Spinal cord (tissue), 10 donors: ENCODE data around the gene DNAH7. TPM values are rescaled to one million over a fixed set of nuclear protein-coding genes. Genes with fewer than 3 reads are reported as not detected.
A peak's percentile ranks its signal among the peaks of the same experiment; 100 is the strongest.
"Not testable (repeated sequence)": the region's sequence is repeated elsewhere in the genome, so short reads cannot be mapped to it uniquely, and the experiment has no call there.

Experiments
- DNase-seq, 6 donors: peaks; one replicate each; pipeline versions ENCODE4 v3.0.0 to v3.0.0-alpha.2; 2013 to 2015; ENCODE audit warnings: low spot score in 6 of 6, low read depth in 4 of 6
- H3K27ac ChIP-seq: one replicate; pipeline ENCODE4 v1.5.1; 2013; ENCODE audit warnings: low read depth, low read length, control low read depth
- H3K27me3 ChIP-seq: one replicate; pipeline ENCODE4 v1.6.1; 2013; ENCODE audit warnings: low read length; ENCODE audit not compliant: control insufficient read depth, insufficient read depth
- H3K36me3 ChIP-seq: one replicate; pipeline ENCODE4 v1.6.1; 2013; ENCODE audit warnings: low read length; ENCODE audit not compliant: control insufficient read depth, insufficient read depth
- H3K4me1 ChIP-seq: one replicate; pipeline ENCODE4 v1.6.1; 2013; ENCODE audit warnings: low read length; ENCODE audit not compliant: control insufficient read depth, insufficient read depth
- H3K4me3 ChIP-seq: one replicate; pipeline ENCODE4 v1.5.1; 2013; ENCODE audit warnings: low read depth, low read length, control low read depth
- H3K9me3 ChIP-seq: one replicate; pipeline ENCODE4 v1.6.1; 2013; ENCODE audit warnings: low read length; ENCODE audit not compliant: control insufficient read depth, insufficient read depth
- WGBS: methylation state at CpG from one replicate; pipeline ENCODE4 v1.1.5; 2013; ENCODE audit warnings: missing lambda C conversion rate; ENCODE audit not compliant: insufficient coverage; 5-methylcytosine and 5-hydroxymethylcytosine counted together
- polyA plus RNA-seq, 2 donors: library from polyadenylated mRNA; unstranded; fragments of 120-200 nt; gene quantifications; one replicate each; pipeline ENCODE4 v1.2.1, GENCODE V29; 2013; ENCODE audit not compliant: insufficient read length in 2 of 2
- total RNA-seq, 2 donors: library from RNA; depleted of rRNA in 1 of 2; stranded (reverse); fragments of 120-200 nt in 1 of 2; fragments of >200 nt in 1 of 2; gene quantifications; one replicate each; pipeline versions ENCODE4 v1.2.3 to v1.2.4, GENCODE V29; 2013 to 2014
- donor health status: healthy.

The DNAH7 gene
- total and polyA plus RNA-seq, 4 donors: 11.6 to 16.3 (median 15.2) TPM

DNA sequence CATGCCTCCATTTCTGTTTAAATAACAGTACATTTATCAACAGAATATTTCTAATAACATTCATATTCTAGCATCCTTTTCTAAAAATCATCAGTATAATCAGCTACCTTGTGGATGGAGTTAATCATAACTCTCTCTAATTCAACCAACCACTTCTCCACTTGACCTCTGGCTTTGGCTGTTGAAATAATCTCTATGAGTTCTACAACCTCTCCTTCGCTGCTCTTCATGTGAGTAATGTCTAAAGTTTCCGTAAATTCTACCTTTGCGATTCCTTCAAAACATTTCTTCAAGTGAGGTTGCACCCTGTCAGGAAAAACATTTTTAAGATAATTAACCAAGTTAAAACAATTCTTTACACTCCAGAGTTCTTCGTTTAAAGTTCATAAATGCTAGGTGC lies 134.2 kb downstream of the DNAH7 start:
- H3K9me3 ChIP-seq: no peaks in the 10 kb centered on the region
- H3K27ac ChIP-seq: no peak overlapping the region
- no peak for DNase-seq
- H3K36me3 ChIP-seq: no peaks in the 10 kb centered on the region
- WGBS: no CpG with 5 or more reads among the region's 4 CpGs
- no peaks in the 10 kb centered on the region for H3K27me3 ChIP-seq
- no peaks in the 10 kb centered on the region for H3K4me1 ChIP-seq
- H3K4me3 ChIP-seq: no peak overlapping the region

DNA sequence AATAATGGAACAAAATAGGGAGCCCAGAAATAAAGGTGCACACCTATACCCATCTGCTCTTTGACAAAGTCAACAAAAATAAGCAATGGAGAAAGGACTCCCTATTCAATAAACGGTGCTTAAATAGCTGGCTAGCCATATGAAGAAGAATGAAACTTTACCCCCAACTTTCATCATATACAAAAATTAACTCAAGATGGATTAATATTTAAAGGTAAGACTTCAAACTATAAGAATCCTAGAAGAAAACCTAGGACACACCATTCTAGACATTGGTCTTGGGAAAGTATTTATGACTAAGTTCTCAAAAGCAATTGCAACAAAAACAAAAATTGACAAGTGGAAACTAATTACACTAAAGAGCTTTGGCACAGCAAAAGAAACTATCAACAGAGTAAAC lies 139.1 kb downstream of the DNAH7 start:
- WGBS: no CpG with 5 or more reads among the region's 1 CpG
- Histone ChIP-seq H3K4me1 (no peaks in the 10 kb centered on the region), H3K4me3 (no peak overlapping the region), H3K36me3 (no peaks in the 10 kb centered on the region), H3K27me3 (no peaks in the 10 kb centered on the region), H3K27ac (no peak overlapping the region), H3K9me3 (no peaks in the 10 kb centered on the region)
- DNase-seq: no peak

DNA sequence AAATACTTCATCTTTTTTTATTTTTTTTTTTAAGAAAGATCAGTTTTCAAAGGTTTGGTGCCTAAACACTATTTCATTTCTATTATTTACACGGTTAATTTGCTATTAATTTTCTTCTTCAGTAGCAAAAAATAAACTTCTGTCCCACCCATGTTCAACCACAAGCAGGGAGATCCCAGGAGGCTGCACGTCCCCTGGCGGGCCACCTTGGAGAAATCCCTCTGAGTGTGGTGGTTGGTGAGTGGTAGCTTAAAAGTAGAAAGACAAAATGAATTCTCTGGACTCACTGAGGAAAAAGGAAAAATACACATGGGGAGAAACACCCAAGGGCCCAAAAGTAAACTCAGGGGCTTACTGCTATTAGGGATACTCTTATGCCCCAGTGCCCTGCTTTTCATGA lies 143.5 kb downstream of the DNAH7 start:
- no peak overlapping the region for H3K4me3 ChIP-seq
- no peaks in the 10 kb centered on the region for H3K36me3 ChIP-seq
- no CpG with 5 or more reads among the region's 3 CpGs for WGBS
- DNase-seq: no peak
- no peak overlapping the region for H3K27ac ChIP-seq
- no peaks in the 10 kb centered on the region for H3K27me3 ChIP-seq
- no peaks in the 10 kb centered on the region for H3K4me1 ChIP-seq
- no peaks in the 10 kb centered on the region for H3K9me3 ChIP-seq

DNA sequence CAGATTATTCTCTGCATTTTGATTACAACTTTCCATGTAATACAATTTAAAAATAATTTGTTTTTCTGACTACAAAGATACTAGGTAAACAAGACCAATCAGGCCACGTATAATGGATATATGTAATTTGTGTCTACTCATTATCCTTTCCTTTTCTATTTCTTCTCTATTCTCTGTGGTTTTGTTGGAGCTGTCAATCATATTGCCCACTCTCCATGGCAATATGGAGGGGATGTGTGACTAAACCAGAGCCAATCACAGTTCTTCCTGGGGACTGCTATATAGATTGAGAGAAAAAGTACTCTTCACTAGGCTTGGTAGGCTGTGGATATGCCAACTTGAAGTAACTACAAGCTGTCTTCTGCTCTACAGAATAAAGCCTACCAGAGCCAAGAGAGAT lies 144.7 kb downstream of the DNAH7 start:
- Histone ChIP-seq H3K36me3 (no peaks in the 10 kb centered on the region), H3K27ac (no peak overlapping the region), H3K4me1 (no peaks in the 10 kb centered on the region), H3K4me3 (no peak overlapping the region), H3K27me3 (no peaks in the 10 kb centered on the region), H3K9me3 (no peaks in the 10 kb centered on the region)
- no CpG with 5 or more reads among the region's 1 CpG for WGBS
- no peak for DNase-seq

DNA sequence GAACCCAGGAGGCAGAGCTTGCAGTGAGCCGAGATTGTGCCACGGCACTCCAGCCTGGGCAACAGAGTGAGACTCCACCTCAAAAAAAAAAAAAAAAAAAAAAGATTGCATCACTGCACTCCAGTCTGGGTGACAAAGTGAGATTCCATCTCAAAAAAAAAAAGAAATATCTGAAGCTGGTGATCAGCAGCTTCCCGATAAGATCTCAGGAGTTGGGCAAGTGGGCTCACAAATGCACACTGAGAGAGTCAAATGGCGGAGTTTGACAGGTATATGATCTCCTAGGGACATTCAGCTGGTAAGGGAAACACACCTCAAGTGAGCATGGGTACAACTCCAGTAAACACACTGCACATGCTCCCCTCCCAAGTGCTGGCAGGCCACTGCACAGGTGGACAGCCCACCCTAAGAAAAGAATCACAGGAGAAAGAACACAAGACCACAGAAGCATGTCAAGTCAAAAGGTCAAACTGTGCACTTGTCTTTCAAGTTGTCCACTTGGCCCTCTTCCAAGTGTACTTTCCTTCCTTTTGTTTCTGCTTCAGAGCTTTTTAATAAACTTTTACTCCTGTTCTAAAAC lies 151.5 kb downstream of the DNAH7 start:
- not testable (repeated sequence) for H3K27ac ChIP-seq, H3K36me3 ChIP-seq, H3K4me3 ChIP-seq, H3K9me3 ChIP-seq, DNase-seq, H3K27me3 ChIP-seq, H3K4me1 ChIP-seq
- 100% methylated on average over 2 of the region's 4 CpGs for WGBS

DNA sequence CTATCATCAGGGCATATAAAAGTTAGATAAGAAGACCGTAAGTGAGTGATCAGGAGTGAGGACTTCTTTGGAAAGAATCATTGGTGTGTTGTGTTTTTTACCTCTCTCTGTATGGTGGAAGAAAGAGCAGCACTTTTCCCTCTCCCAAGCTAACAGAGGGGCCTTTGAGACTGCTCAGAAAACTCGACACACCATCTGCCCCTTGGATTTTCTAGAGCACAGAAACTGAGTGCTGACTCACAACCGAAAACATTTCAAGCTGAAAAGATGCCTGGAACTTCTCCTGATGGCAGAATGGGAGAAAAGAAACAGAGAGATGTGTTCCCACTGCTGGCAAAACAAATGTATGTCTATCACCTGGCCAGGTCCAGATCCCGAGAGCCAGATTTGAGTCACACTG lies 156.6 kb downstream of the DNAH7 start:
- H3K27me3 ChIP-seq: no peaks in the 10 kb centered on the region
- no peaks in the 10 kb centered on the region for H3K4me1 ChIP-seq
- peaks cover 1% of the 10 kb centered on the region for H3K9me3 ChIP-seq
- H3K27ac ChIP-seq: no peak overlapping the region
- no peaks in the 10 kb centered on the region for H3K36me3 ChIP-seq
- H3K4me3 ChIP-seq: no peak overlapping the region
- peak in 1 of 6 donors; percentile 20 for DNase-seq
- WGBS: 92% methylated on average over 2 of the region's 4 CpGs

DNA sequence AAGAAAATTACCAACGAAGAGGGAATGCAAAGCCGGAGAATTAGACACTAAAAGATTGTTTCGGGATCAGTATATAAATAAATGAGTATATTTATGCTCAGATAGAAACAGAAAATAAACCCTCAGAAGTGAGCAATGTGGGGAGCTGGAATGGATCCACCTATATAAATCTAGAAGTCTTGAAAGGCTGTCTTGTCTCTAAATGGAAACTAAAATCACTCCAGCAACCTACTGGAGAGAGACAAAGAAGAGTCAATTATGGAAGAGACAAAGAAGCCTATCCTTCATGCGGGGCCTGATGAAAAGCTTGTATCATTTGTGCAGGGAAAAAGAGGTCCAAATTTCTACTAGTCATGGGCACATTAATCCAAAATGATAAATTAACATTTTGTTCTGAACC lies 158.1 kb downstream of the DNAH7 start:
- DNase-seq: peak in 4 of 6 donors; percentile 2 to 56 (median 13)
- H3K9me3 ChIP-seq: peaks cover 1% of the 10 kb centered on the region
- 20% methylated on average over 1 of the region's 4 CpGs for WGBS
- no peaks in the 10 kb centered on the region for H3K36me3 ChIP-seq
- no peaks in the 10 kb centered on the region for H3K27me3 ChIP-seq
- H3K4me3 ChIP-seq: no peak overlapping the region
- no peaks in the 10 kb centered on the region for H3K4me1 ChIP-seq
- no peak overlapping the region for H3K27ac ChIP-seq

DNA sequence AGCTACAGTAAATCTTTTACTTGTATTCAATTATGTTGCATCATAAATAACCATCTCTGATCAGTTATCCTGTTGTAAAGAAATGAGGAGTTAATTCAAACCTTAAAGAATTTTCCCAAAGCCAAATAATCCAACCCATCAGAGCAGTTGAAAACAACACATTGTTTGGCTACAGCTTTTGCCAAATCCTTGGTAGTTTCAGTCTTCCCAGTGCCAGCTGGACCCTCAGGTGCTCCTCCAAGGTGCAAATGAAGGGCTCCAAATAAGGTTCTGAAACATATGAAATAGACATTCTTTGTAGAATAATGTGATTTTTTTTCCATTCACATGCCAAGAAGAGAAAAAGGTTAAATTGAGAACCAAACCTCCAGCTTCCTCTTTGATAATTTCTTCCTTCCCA lies 158.7 kb downstream of the DNAH7 start:
- H3K27me3 ChIP-seq: no peaks in the 10 kb centered on the region

DNA sequence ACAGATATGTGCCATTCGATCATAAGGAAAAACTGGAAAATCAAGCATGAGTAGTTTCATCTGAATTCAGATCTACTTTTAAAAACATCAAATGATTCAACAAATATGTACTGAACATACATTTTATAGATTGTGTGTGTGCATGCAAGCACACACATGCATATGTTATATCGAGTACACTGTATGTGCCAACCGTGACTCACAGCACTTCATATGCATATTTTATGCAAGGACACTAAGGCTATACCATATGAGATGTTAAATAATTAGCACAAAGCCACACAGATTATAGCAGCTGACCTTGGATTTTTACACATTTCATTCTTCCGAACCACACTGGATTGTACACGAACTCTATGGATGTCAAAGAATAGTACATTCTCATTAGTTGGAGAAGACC lies 161.2 kb downstream of the DNAH7 start:
- Histone ChIP-seq H3K9me3 (peaks cover 1% of the 10 kb centered on the region), H3K36me3 (no peaks in the 10 kb centered on the region)
- no peak for DNase-seq

More for the DNA sequence above, 158.7 kb downstream of the DNAH7 start:
- no peak overlapping the region for H3K27ac ChIP-seq
- H3K36me3 ChIP-seq: no peaks in the 10 kb centered on the region
- H3K4me3 ChIP-seq: no peak overlapping the region
- H3K4me1 ChIP-seq: no peaks in the 10 kb centered on the region
- peak in 1 of 6 donors; percentile 53 for DNase-seq
- peaks cover 1% of the 10 kb centered on the region for H3K9me3 ChIP-seq

DNA sequence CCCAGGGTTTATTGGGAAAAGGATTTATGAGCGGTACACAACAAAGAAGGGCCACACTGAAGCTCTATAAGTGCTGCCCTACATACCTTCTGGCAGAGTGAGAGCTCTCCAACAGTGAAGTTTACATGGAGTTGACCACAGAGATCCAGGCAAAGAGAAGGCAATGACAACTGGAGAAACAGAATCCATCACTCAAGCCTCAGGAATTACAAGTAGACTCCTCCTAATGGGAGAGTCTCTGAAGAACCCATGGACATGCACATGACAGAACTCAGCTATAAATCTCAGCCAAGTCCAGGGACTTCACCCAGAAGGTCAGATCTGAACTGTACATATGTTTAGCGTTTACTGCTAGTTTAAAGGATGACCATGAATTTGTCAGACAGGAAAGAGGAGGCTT lies 164.7 kb downstream of the DNAH7 start:
- no peaks in the 10 kb centered on the region for H3K36me3 ChIP-seq
- no peaks in the 10 kb centered on the region for H3K4me1 ChIP-seq
- H3K27me3 ChIP-seq: no peaks in the 10 kb centered on the region
- no peaks in the 10 kb centered on the region for H3K9me3 ChIP-seq
- WGBS: 86% methylated on average over 2 of the region's 2 CpGs
- no peak overlapping the region for H3K27ac ChIP-seq
- no peak overlapping the region for H3K4me3 ChIP-seq
- no peak for DNase-seq

More for the DNA sequence above, 161.2 kb downstream of the DNAH7 start:
- no peaks in the 10 kb centered on the region for H3K4me1 ChIP-seq
- no CpG with 5 or more reads among the region's 5 CpGs for WGBS
- H3K27ac ChIP-seq: no peak overlapping the region
- no peaks in the 10 kb centered on the region for H3K27me3 ChIP-seq
- H3K4me3 ChIP-seq: no peak overlapping the region
